ENCODE results near the gene TMIE.
"Not testable (repeated sequence)": the region's sequence is repeated elsewhere in the genome, so short reads cannot be mapped to it uniquely, and the experiment has no call there.

TMIE gene

DNA sequence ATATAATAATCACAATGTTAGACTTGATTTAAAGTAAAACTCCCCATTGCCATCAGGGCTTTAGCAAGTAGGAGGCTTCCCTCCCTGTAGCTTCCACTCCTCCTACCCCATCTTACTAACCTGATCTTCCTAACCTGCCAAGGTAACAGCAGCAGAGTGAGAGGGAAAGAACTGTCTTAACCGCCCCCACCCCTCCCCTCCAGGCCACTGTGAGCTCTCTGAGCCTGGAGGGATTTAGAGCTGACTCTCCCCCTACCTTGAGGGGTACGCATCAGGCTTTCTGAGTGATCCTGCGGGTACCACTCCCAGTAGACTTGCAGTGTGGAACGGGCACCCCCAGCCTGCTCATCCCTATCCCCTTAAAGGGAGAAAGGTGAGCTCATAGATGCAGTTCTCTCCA lies 27.8 kb downstream of the TMIE start:
- DNase-seq = no peak

DNA sequence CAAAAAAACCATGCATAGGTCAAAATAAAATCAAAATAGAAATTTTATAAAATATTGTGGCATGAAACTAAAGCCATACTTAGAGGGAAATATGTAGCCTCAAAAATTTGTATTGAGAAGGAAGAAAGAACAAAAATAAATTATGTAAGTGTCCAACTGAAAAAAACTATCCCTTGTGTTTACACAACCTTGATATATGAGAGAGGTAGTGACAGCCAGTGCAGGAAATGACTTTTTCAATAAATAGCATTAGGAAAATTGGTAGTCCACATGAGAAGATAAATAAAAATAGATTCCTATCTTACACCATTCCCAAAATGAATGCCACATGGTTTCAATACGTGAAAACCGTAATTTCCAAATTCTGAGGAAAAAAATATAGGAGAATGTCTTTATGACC lies 29.6 kb downstream of the TMIE start:
- DNase-seq = no peak

DNA sequence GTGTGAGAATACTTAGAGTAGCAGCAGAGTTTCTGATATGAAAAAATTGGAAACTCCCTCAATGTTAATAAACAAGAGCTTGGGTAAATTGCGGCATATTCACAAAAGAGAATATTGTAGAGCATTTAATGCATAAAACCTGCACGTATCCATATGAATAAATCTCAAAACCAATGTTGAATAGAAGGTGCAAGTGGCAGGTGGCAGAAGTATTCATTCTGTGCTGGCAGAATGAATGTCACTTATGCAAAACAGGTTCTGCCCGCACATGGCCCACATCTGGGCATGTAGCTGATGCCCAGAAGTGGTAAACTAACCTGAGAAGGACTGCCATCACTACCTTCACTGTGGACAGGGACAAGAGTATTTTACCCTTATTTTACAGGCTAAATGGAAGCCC lies 30.6 kb downstream of the TMIE start:
- DNase-seq = no peak

DNA sequence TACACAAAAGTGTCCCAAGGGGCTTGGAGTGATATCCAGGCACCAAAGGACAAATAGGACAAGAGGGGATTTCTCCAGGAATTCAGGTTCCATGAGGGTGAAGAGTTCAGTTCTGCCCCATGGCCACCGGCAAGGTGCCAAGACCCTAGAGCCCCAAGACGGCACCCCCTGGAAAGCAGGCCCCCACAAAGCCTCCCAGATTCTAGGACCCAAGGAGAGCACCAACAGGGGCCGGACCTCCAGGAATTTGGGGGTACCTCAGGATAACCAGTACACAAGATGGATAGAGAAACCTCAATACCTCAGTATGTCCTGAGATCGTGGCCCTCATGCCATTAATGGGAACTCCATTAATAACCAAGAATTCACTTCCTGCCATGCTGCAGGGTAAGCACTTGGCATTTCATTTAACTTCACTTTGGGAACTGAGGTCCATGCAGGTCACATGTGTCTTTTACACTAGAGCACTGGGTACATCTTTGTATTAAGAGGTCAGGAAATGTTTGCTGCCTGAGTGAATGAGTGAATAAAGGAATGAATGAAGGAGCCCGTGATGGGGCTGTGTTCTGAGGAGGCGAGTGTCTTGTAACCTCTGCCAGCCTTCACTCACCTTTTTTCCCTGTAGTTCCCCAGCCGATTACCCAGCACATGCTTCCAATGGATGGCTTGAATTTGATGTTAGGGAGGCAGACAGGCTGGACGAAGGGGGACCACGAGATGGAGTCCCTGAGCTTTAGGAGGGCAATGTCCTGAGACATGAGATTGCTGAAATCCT lies 32.0 kb downstream of the TMIE start:
- no peak for DNase-seq

- no peak for DNase-seq
Measured at GRCh38 chr3:46734773-46735172, 33.6 kb downstream of the TMIE start.

- no peak for DNase-seq
Measured at GRCh38 chr3:46736006-46736872, 35.0 kb downstream of the TMIE start.

DNA sequence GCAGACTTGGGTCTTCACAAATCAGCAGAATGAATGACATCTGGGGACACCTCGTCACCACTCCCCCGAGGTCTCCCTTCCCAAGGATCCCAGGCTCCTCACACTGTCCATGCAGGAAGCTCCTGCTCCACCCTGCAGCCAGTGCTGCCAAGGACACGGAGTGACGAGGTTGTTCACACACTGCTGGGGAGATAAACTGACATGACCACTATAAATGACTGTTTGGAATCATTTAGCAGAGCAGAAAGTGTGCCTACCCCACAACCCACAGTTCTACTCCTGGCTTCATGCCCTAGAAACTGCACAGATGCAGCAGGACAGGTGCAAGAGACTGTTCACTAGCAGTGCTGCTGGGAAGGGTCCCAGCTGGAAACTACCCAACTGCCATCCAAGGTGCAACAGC lies 36.1 kb downstream of the TMIE start:
- peak; percentile 6 for DNase-seq

GRCh38 chr3:46739565-46739964 lies 38.4 kb downstream of the TMIE start:
- DNase-seq = not testable (repeated sequence)

DNA sequence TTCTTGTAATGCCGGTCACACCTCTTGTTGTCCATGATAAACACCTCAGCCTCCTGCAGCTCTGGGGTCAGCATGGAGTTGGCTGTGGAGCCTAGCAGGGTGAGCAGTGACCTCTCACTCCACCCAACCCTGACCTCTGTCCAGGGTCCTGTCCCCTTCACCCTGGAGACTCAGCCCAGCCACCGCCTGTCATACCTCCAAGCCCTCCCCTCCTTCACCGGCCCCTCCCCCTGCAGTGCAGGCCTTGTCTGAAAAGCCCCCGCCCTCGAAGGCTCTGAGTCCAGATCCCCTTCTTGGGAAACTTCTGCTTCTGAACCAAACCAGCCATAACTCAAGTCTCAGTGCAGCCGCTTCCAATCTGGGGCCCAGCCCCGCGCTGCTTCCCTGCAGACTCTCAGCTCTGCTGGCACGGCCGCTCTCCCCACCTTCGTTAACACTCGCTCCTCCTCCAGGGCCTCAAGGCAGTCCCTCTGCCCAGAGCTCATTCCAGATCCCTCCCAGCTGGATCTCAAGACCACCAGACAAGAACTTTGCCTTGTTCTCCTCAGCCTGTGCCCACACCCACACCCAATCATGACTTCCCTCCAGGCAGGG lies 41.9 kb downstream of the TMIE start:
- no peak for DNase-seq

GRCh38 chr3:46746711-46747110 lies 45.5 kb downstream of the TMIE start:
- DNase-seq = no peak

DNA sequence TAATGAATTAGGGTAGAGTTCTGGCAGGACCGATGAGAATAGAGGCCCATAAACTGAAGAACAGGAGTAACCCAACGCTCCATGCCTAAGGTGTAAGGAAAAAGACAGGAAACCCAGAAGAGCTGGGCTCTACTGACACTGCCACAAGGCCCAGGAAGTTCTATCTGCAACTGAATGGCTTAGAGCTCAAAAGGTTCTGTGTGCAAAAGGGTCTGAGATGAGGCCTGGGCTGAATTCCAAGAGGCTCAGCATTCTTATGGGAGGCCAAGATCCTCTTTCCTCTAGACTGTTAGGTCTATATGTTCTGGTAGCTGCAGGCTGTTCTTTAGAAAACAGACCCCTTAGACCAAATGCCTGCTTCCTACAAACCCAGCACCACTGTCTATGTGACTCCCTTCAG lies 47.0 kb downstream of the TMIE start:
- DNase-seq = no peak

DNA sequence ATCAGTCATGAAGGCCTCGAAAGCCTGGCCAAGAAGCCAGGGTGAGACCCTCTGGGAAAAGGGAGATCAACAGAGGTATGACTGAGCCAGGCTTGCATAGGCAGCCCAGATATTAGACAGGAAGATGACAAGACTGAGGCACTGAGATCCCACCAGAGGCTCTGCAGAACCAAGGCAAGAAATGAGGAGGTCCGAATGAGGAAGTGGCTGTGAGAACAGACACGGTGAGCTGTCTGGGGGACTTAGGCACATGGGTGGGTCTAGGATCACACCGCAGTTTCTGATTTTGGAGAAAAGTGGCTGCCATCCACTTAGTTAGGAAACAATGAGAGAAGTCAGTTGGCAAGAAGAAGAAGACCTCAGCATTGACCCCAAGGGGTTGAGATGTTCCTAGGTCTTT lies 47.9 kb downstream of the TMIE start:
- DNase-seq = no peak

GRCh38 chr3:46750555-46751038 lies 49.4 kb downstream of the TMIE start:
- DNase-seq = no peak

DNA sequence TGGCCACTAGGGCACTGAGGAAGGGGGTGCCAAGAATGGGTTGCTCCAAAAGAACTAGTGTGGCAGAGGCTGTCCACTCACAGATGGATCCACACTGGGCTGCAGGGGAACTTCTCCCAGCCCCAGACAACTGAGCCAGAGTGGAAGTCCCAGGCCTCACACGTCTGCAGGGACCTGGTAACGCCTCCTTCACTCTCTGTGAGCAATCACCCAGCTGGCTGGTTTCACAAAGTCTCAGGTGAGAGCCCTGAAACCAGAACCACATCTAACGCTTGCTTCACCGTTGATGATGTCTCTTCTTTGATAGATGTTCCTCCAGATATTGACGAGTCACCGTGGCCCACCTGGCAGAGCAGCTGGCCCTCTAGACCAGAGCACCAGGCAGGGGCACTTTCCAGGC lies 51.9 kb downstream of the TMIE start:
- DNase-seq = not testable (repeated sequence)

DNA sequence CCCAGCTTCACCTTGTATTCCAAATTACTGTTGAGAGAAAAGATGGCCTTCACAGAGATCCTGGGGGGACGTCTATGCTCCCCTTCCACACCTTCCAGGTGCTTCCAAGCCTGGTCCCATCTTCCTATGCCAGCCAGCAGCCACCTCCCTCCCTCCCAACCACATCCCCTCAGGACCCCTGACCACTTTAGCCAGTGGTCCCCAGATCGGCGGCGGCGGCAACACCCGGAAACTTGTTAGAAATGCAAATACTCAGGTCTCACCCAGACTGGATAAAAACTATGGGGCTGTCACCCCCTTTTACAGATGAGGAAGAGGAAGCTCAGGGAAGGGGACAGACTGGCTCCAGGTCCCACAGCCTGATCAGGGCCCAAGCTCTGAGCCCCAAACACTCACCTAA lies 54.5 kb downstream of the TMIE start:
- DNase-seq = no peak

DNA sequence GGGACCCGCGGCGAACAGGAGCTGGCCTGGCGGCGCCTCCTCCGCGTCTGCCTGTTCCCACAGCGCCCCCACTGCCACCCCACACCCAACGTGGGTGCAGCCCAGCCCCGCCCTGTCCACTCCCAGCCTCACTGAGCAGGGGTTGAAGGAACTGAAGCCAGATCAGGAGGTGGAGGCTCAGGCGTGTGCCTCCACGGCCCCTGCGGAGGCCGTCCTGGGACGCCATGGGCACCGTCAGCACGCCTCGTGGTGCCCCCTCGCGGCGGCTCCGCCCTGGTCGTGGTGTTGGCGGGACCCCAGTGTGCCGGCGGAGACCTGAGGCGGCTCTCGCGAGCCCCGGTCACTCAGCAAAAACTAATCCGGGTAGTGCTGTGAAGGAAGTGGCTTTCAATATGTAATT lies 55.5 kb downstream of the TMIE start:
- no peak for DNase-seq

- DNase-seq = no peak
Measured at GRCh38 chr3:46759239-46760167, 58.3 kb downstream of the TMIE start.

Data from NCI-H1092 (cell line).